GM12878 (cell line): ENCODE results near the gene RBMS3. TPM values are rescaled to one million over a fixed set of nuclear protein-coding genes. Genes with fewer than 3 reads are reported as not detected.

Source experiments
- ATAC-seq: fragments of 200-7000 bp; cut with Tn5 transposase; 3 replicates; pipeline ENCODE4 v1.9.1; 2020; ENCODE audit warnings: mild to moderate bottlenecking, moderate library complexity
- BruUV-seq: library from RNA; stranded (reverse); fragments of 400-500 nt; replicated peaks from 2 replicates; lab custom pipeline; 2021; lab: Mats Ljungman, UMichigan
- CTCF ChIA-PET: fragments of 300-600 bp; sonication (Branson Sonifier 250); formaldehyde crosslinking; extraction: SDS; loops from one replicate; lab custom pipeline; 2021; ENCODE audit warnings: inconsistent platforms; lab: Yijun Ruan, JAX
- POLR2A ChIA-PET: fragments of 350-600 bp; formaldehyde crosslinking; extraction: SDS; loops from one replicate; lab custom pipeline; 2021; ENCODE audit warnings: inconsistent platforms; lab: Charles Lee
- RAD21 ChIA-PET: fragments of 300-600 bp; sonication (Branson Sonifier 250); formaldehyde crosslinking; loops from one replicate; lab custom pipeline; 2023; ENCODE audit warnings: antibody characterized with exemption; ENCODE audit not compliant: unreplicated experiment; lab: Charles Lee
- SMC1A ChIA-PET: fragments of 300-600 bp; sonication (Branson Sonifier 250); formaldehyde crosslinking; loops from one replicate; lab custom pipeline; 2023; ENCODE audit not compliant: unreplicated experiment, uncharacterized antibody; lab: Charles Lee
- DNase-seq: peaks from one replicate; pipeline ENCODE4 v3.0.0-alpha.2; 2011; ENCODE audit warnings: low read depth, low spot score
- FAIRE-seq: peaks from 3 replicates; lab custom pipeline; 2011; peaks lifted over from hg19 to GRCh38; lab: Jason Lieb, UNC
- H2AFZ ChIP-seq: 2 replicates; pipeline ENCODE4 v1.6.0; 2011; ENCODE audit warnings: low read depth, low read length, control low read depth; ENCODE audit not compliant: control insufficient read depth
- H3K27ac ChIP-seq: 2 replicates; pipeline ENCODE4 v1.5.1; 2011; ENCODE audit warnings: control low read depth; ENCODE audit not compliant: control insufficient read depth, insufficient read depth
- H3K27me3 ChIP-seq, 2 experiments: replicated peaks in 1 of 2; 2 replicates each; pipeline versions ENCODE4 v1.6.0 to v1.6.1; 2011; ENCODE audit warnings: low read length in 1 of 2; ENCODE audit not compliant: control insufficient read depth in 2 of 2, insufficient read depth in 2 of 2
- H3K36me3 ChIP-seq, 2 experiments: 2 replicates each; pipeline ENCODE4 v1.5.1; 2011; ENCODE audit warnings: low read length in 1 of 2; ENCODE audit not compliant: control insufficient read depth in 2 of 2, insufficient read depth in 2 of 2
- H3K4me1 ChIP-seq: 2 replicates; pipeline ENCODE4 v1.6.1; 2011; ENCODE audit warnings: mild to moderate bottlenecking, low read length, moderate library complexity, mixed read lengths; ENCODE audit not compliant: control insufficient read depth, insufficient read depth
- H3K4me2 ChIP-seq: 2 replicates; pipeline ENCODE4 v1.6.0; 2011; ENCODE audit warnings: control low read depth; ENCODE audit not compliant: control insufficient read depth, insufficient read depth
- H3K4me3 ChIP-seq: fragments of 200-600 bp; sonication (generic); 2 replicates; pipeline ENCODE4 v1.5.1; 2016
- H3K79me2 ChIP-seq: 2 replicates; pipeline ENCODE4 v1.6.0; 2011; ENCODE audit warnings: low read length; ENCODE audit not compliant: control insufficient read depth, insufficient read depth
- H3K9ac ChIP-seq: 2 replicates; pipeline ENCODE4 v1.8.0; 2011; ENCODE audit warnings: low read length, control low read depth, mixed read lengths; ENCODE audit not compliant: control insufficient read depth, insufficient read depth
- H3K9me3 ChIP-seq: replicated peaks from 3 replicates; pipeline ENCODE4 v1.5.1; 2011; ENCODE audit warnings: mild to moderate bottlenecking, low read length; ENCODE audit not compliant: control insufficient read depth, insufficient read depth
- H4K20me1 ChIP-seq: 2 replicates; pipeline ENCODE4 v1.6.0; 2011; ENCODE audit not compliant: control insufficient read depth, insufficient read depth
- ATF7 ChIP-seq: fragments of 450-650 bp; IDR thresholded peaks from 2 replicates; pipeline ENCODE4 v1.6.1; 2016; ENCODE audit warnings: low read depth, mild to moderate bottlenecking
- BRCA1 ChIP-seq: IDR thresholded peaks from 2 replicates; pipeline ENCODE4 v1.6.1; 2011; ENCODE audit warnings: low read depth, low read length, improper control_type of control experiment
- CREB1 ChIP-seq: IDR thresholded peaks from 2 replicates; pipeline ENCODE4 v1.6.1; 2012; ENCODE audit warnings: low read depth, mild to moderate bottlenecking, inconsistent platforms
- MEF2A ChIP-seq: IDR thresholded peaks from 2 replicates; pipeline ENCODE4 v1.6.1; 2011; ENCODE audit warnings: low read depth, mild to moderate bottlenecking, low read length, moderate library complexity; ENCODE audit not compliant: insufficient read depth
- NFIC ChIP-seq: IDR thresholded peaks from 2 replicates; pipeline ENCODE4 v1.6.1; 2012; ENCODE audit warnings: low read depth, mild to moderate bottlenecking, inconsistent platforms, low read length, moderate library complexity
- NR2F1 ChIP-seq: fragments of 450-650 bp; conservative IDR thresholded peaks from 2 replicates; pipeline ENCODE4 v1.6.1; 2017; ENCODE audit warnings: mild to moderate bottlenecking
- SP1 ChIP-seq: IDR thresholded peaks from one replicate; pipeline ENCODE4 v1.6.1; 2011; ENCODE audit warnings: low read depth, low read length
- TCF3 ChIP-seq: IDR thresholded peaks from 2 replicates; pipeline ENCODE4 v1.6.1; 2012; ENCODE audit warnings: low read depth, mild to moderate bottlenecking, low read length, borderline replicate concordance; ENCODE audit not compliant: insufficient read depth
- ZNF207 ChIP-seq: fragments of 450-650 bp; IDR thresholded peaks from 2 replicates; pipeline ENCODE4 v1.6.1; 2014; ENCODE audit warnings: antibody characterized with exemption, mild to moderate bottlenecking, borderline replicate concordance
- WGBS: methylation state at CpG from one replicate; pipeline ENCODE4 v1.1.6; 2016; ENCODE audit warnings: low lambda C conversion rate; ENCODE audit not compliant: insufficient replicate concordance, insufficient coverage; ENCODE audit errors: missing lambda C conversion rate; 5-methylcytosine and 5-hydroxymethylcytosine counted together
- in situ Hi-C: fragments of 300-500 bp; cut with MboI; formaldehyde crosslinking; loops from 9 replicates; pipeline ENCODE4 v1.14.3; 2018; ENCODE audit warnings: mixed read lengths
- intact Hi-C: fragments of 100-400 bp; cut with micrococcal nuclease; formaldehyde crosslinking; loops from one replicate; pipeline ENCODE4 v1.14.2; 2022; ENCODE audit not compliant: unreplicated experiment
- polyA plus RNA-seq, 11 experiments: library from polyadenylated mRNA; depleted of rRNA in 4 of 11; unstranded in 6 of 11; stranded (reverse) in 5 of 11; fragments of >200 nt; fragmentation: Nextera tagmentation in 4 of 11; fragmentation: Illumina TruSeq in 1 of 11; extraction: Ambion mirVana in 4 of 11; extraction: Trizol in 1 of 11; gene quantifications; 1 replicate in 1 of 11; 2 replicates in 10 of 11; pipeline versions ENCODE4 v1.2.1 to v1.2.3, GENCODE V29; 2011 to 2016; ENCODE audit warnings: inconsistent platforms in 2 of 11, missing spikeins in 2 of 11, low read depth in 1 of 11
- total RNA-seq, 4 experiments: library from RNA; depleted of rRNA in 3 of 4; stranded (reverse); fragments of >200 nt in 3 of 4; fragmentation: Illumina TruSeq in 1 of 4; extraction: Trizol in 1 of 4; gene quantifications; 2 replicates each; pipeline versions ENCODE4 v1.2.1 to v1.2.3, GENCODE V29; 2013 to 2021
- TF ChIP-seq, protein P1 (sequence below): fragments of 450-650 bp; IDR thresholded peaks from 2 replicates; pipeline ENCODE4 v1.6.1; 2018; ENCODE audit warnings: mild to moderate bottlenecking, low read depth, moderate library complexity; ENCODE audit not compliant: partially characterized antibody

The RBMS3 gene
- total and polyA plus RNA-seq, 10 of the 15 experiments (the other 5 are each of a cell fraction or from before 2014, with no cell fraction given), result 0.79 to 4.7 (median 3.1) TPM

GRCh38 chr3:29646043-29646442, 365.2 kb downstream of the RBMS3 start:
- Histone ChIP-seq H4K20me1 (no peaks in the 10 kb centered on the region), H3K36me3 (no peaks in the 10 kb centered on the region), H3K4me2 (no peak overlapping the region), H3K9ac (no peak overlapping the region), H3K9me3 (no peaks in the 10 kb centered on the region), H3K4me3 (no peak overlapping the region), H3K4me1 (peaks cover 5% of the 10 kb centered on the region; the same call in 1 of the 2 replicates), H3K79me2 (no peaks in the 10 kb centered on the region), H3K27ac (no peak overlapping the region), H2AFZ (no peak overlapping the region), H3K27me3 (no peaks in the 10 kb centered on the region)
- in situ Hi-C loops (no loop called here), intact Hi-C loops (no loop called here)
- POLR2A ChIA-PET, result no interaction called here
- DNase-seq (no peak), FAIRE-seq (no peak), ATAC-seq (no peak)
- WGBS, result 5% methylated on average over 1 of the region's 1 CpG
- SMC1A ChIA-PET, result no interaction called here
- no peak for TF ChIP-seq NFIC
- TF ChIP-seq SP1, result no peak
- TF ChIP-seq MEF2A, result no peak
- TF ChIP-seq ZNF207, result no peak
- no peak for TF ChIP-seq NR2F1
- no peak for TF ChIP-seq TCF3
- TF ChIP-seq, protein P1, sequence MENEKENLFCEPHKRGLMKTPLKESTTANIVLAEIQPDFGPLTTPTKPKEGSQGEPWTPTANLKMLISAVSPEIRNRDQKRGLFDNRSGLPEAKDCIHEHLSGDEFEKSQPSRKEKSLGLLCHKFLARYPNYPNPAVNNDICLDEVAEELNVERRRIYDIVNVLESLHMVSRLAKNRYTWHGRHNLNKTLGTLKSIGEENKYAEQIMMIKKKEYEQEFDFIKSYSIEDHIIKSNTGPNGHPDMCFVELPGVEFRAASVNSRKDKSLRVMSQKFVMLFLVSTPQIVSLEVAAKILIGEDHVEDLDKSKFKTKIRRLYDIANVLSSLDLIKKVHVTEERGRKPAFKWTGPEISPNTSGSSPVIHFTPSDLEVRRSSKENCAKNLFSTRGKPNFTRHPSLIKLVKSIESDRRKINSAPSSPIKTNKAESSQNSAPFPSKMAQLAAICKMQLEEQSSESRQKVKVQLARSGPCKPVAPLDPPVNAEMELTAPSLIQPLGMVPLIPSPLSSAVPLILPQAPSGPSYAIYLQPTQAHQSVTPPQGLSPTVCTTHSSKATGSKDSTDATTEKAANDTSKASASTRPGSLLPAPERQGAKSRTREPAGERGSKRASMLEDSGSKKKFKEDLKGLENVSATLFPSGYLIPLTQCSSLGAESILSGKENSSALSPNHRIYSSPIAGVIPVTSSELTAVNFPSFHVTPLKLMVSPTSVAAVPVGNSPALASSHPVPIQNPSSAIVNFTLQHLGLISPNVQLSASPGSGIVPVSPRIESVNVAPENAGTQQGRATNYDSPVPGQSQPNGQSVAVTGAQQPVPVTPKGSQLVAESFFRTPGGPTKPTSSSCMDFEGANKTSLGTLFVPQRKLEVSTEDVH, result no peak
- no peak for TF ChIP-seq CREB1
- no peak for TF ChIP-seq ATF7
- TF ChIP-seq BRCA1, result no peak
- RAD21 ChIA-PET, result no interaction called here
- BruUV-seq, result no TSS peak
- CTCF ChIA-PET, result no interaction called here
